ENCODE results near the gene RHOF. TPM values are rescaled to one million over a fixed set of nuclear protein-coding genes. Genes with fewer than 3 reads are reported as not detected.

Gene RHOF
- total RNA-seq, 2 donors from 2014 or later, result 103 to 123 TPM

- no peaks in the 10 kb centered on the region for H3K9me3 Mint-ChIP-seq
- peak overlapping the region; percentile 85 for H3K27ac Mint-ChIP-seq
- H3K4me3 Mint-ChIP-seq, result peak overlapping the region; percentile 89
- peaks cover 75% of the 10 kb centered on the region for H3K36me3 Mint-ChIP-seq (ENCODE audit: low read depth)
- peaks cover 6% of the 10 kb centered on the region for H3K4me1 Mint-ChIP-seq
- no peak for ATAC-seq (replicated peaks)
- H3K27me3 Mint-ChIP-seq, result no peaks in the 10 kb centered on the region
Measured at GRCh38 chr12:121804417-121805111, 11.1 kb upstream of the RHOF start.

- H3K36me3 Mint-ChIP-seq (ENCODE audit: low read depth), result peaks cover 75% of the 10 kb centered on the region
- peak; percentile 5 for ATAC-seq (replicated peaks)
Measured at GRCh38 chr12:121803861-121804416, 10.5 kb upstream of the RHOF start, which contains the start of gene SETD1B. Gene SETD1B (plus strand): TSS chr12:121804009. CDS start chr12:121804738, 729 bp downstream.

GRCh38 chr12:121802843-121803698 is 9.6 kb upstream of the RHOF start:
- Mint-ChIP-seq H3K36me3 (ENCODE audit: low read depth) (peaks cover 75% of the 10 kb centered on the region), H3K27me3 (no peaks in the 10 kb centered on the region), H3K9me3 (no peaks in the 10 kb centered on the region), H3K4me1 (peaks cover 12% of the 10 kb centered on the region), H3K4me3 (peak overlapping the region; percentile 92), H3K27ac (peak overlapping the region; percentile 96)
- peak; percentile 61 for ATAC-seq (replicated peaks)

More at GRCh38 chr12:121803861-121804416, 10.5 kb upstream of the RHOF start, which contains the start of gene SETD1B:
- Mint-ChIP-seq H3K9me3 (no peaks in the 10 kb centered on the region), H3K4me1 (peaks cover 6% of the 10 kb centered on the region), H3K4me3 (peak within 1 kb of the TSS; percentile 92), H3K27ac (peak within 1 kb of the TSS; percentile 96), H3K27me3 (no peaks in the 10 kb centered on the region)

- Mint-ChIP-seq H3K27ac (peak overlapping the region; percentile 96), H3K27me3 (no peaks in the 10 kb centered on the region), H3K4me3 (peak overlapping the region; percentile 92), H3K9me3 (no peaks in the 10 kb centered on the region), H3K36me3 (ENCODE audit: low read depth) (peaks cover 79% of the 10 kb centered on the region), H3K4me1 (peaks cover 15% of the 10 kb centered on the region)
- ATAC-seq (replicated peaks), result no peak
Measured at GRCh38 chr12:121802485-121802842, 9.0 kb upstream of the RHOF start.

- Mint-ChIP-seq H3K9me3 (no peaks in the 10 kb centered on the region), H3K4me3 (peak overlapping the region; percentile 92), H3K4me1 (peaks cover 17% of the 10 kb centered on the region), H3K36me3 (ENCODE audit: low read depth) (peaks cover 77% of the 10 kb centered on the region), H3K27me3 (no peaks in the 10 kb centered on the region), H3K27ac (peak overlapping the region; percentile 96)
- ATAC-seq (replicated peaks), result no peak
Measured at GRCh38 chr12:121801595-121802484, 8.4 kb upstream of the RHOF start.

GRCh38 chr12:121800694-121801594 is 7.5 kb upstream of the RHOF start:
- H3K27me3 Mint-ChIP-seq, result no peaks in the 10 kb centered on the region
- peaks cover 74% of the 10 kb centered on the region for H3K36me3 Mint-ChIP-seq (ENCODE audit: low read depth)
- peak overlapping the region; percentile 92 for H3K4me3 Mint-ChIP-seq
- no peaks in the 10 kb centered on the region for H3K9me3 Mint-ChIP-seq
- H3K27ac Mint-ChIP-seq, result peak overlapping the region; percentile 96
- peaks cover 11% of the 10 kb centered on the region for H3K4me1 Mint-ChIP-seq
- peak; percentile 20 for ATAC-seq (replicated peaks)

- ATAC-seq (replicated peaks), result peak; percentile 61
- H3K36me3 Mint-ChIP-seq (ENCODE audit: low read depth), result peaks cover 72% of the 10 kb centered on the region
Measured at GRCh38 chr12:121799842-121800693, 6.6 kb upstream of the RHOF start.

GRCh38 chr12:121799156-121799841 is 5.8 kb upstream of the RHOF start:
- H3K4me3 Mint-ChIP-seq, result peak overlapping the region; percentile 84
- H3K9me3 Mint-ChIP-seq, result no peaks in the 10 kb centered on the region
- H3K27ac Mint-ChIP-seq, result peak overlapping the region; percentile 78
- no peaks in the 10 kb centered on the region for H3K27me3 Mint-ChIP-seq
- peaks cover 76% of the 10 kb centered on the region for H3K36me3 Mint-ChIP-seq (ENCODE audit: low read depth)
- ATAC-seq (replicated peaks), result peak; percentile 8
- H3K4me1 Mint-ChIP-seq, result peaks cover 23% of the 10 kb centered on the region

More at GRCh38 chr12:121799842-121800693, 6.6 kb upstream of the RHOF start:
- H3K4me3 Mint-ChIP-seq, result peak overlapping the region; percentile 84
- H3K4me1 Mint-ChIP-seq, result peaks cover 15% of the 10 kb centered on the region
- no peaks in the 10 kb centered on the region for H3K9me3 Mint-ChIP-seq
- H3K27ac Mint-ChIP-seq, result peak overlapping the region; percentile 78
- no peaks in the 10 kb centered on the region for H3K27me3 Mint-ChIP-seq

- Mint-ChIP-seq H3K4me1 (peaks cover 24% of the 10 kb centered on the region), H3K27ac (peak overlapping the region; percentile 78), H3K9me3 (no peaks in the 10 kb centered on the region), H3K36me3 (ENCODE audit: low read depth) (peaks cover 76% of the 10 kb centered on the region), H3K27me3 (no peaks in the 10 kb centered on the region), H3K4me3 (peak overlapping the region; percentile 84)
- ATAC-seq (replicated peaks), result no peak
Measured at GRCh38 chr12:121798787-121799155, 5.3 kb upstream of the RHOF start.

- H3K36me3 Mint-ChIP-seq (ENCODE audit: low read depth), result peaks cover 73% of the 10 kb centered on the region
- no peak for ATAC-seq (replicated peaks)
Measured at GRCh38 chr12:121797937-121798786, 4.7 kb upstream of the RHOF start.

More at GRCh38 chr12:121797937-121798786, 4.7 kb upstream of the RHOF start:
- Mint-ChIP-seq H3K27ac (peak overlapping the region; percentile 78), H3K27me3 (no peaks in the 10 kb centered on the region), H3K4me3 (peak overlapping the region; percentile 84), H3K4me1 (peaks cover 24% of the 10 kb centered on the region), H3K9me3 (no peaks in the 10 kb centered on the region)
